NOMO-1 treated with DMSO at 0.1 percent for 48 hours (cell line): ENCODE data around the gene KIF26A.
"Not testable (repeated sequence)": the region's sequence is repeated elsewhere in the genome, so short reads cannot be mapped to it uniquely, and the experiment has no call there.

Experiments used
- DNase-seq: peaks from one replicate; lab custom pipeline; 2025; ENCODE audit not compliant: unreplicated experiment; lab: John Stamatoyannopoulos, UW

Gene KIF26A

GRCh38 chr14:104206281-104206904 lies 68.0 kb downstream of the KIF26A start:
- no peak for DNase-seq

- no peak for DNase-seq
Observed at GRCh38 chr14:104207142-104208014, 69.0 kb downstream of the KIF26A start.

DNA sequence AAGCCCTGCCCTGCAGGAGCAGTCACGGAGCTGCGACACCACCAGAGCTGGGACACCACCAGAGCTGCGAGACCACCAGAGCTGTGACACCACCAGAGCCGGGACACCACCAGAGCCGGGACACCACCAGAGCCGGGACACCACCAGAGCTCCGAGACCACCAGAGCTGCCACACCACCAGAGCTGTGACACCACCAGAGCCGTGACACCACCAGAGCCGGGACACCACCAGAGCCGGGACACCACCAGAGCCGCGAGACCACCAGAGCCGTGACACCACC lies 69.6 kb downstream of the KIF26A start:
- not testable (repeated sequence) for DNase-seq

- not testable (repeated sequence) for DNase-seq
Observed at GRCh38 chr14:104208331-104208730, 69.9 kb downstream of the KIF26A start.

DNA sequence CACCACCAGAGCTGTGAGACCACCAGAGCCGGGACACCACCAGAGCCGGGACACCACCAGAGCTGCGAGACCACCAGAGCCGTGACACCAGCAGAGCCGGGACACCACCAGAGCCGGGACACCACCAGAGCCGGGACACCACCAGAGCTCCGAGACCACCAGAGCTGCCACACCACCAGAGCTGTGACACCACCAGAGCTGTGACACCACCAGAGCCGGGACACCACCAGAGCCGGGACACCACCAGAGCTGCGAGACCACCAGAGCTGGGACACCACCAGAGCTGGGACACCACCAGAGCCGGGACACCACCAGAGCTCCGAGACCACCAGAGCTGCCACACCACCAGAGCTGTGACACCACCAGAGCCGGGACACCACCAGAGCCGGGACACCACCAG lies 70.7 kb downstream of the KIF26A start:
- DNase-seq = not testable (repeated sequence)

- DNase-seq = no peak
Observed at GRCh38 chr14:104209985-104210816, 71.8 kb downstream of the KIF26A start.

GRCh38 chr14:104210817-104211195 lies 72.4 kb downstream of the KIF26A start:
- no peak for DNase-seq

- no peak for DNase-seq
Observed at GRCh38 chr14:104211215-104211614, 72.8 kb downstream of the KIF26A start.

DNA sequence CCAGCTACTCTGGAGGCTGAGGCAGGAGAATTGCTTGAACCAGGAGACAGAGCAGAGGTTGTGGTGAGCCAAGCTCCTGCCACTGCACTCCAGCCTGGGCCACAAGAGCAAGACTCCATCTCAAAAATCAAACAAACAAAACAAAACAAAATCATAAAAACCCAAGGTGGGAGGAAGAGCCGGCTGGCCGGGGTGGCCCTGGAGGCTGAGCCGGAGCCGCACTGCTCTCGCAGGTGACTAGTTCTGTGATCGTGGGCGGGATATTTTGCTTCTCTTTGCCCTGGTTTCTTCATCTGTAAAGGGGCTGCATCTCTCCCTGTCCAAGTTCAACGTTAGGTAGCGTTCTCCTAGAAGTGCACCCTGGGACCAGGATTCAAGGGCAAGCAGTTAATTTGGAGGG lies 73.4 kb downstream of the KIF26A start:
- DNase-seq = no peak

- DNase-seq = no peak
Observed at GRCh38 chr14:104212206-104213095, 74.1 kb downstream of the KIF26A start.

DNA sequence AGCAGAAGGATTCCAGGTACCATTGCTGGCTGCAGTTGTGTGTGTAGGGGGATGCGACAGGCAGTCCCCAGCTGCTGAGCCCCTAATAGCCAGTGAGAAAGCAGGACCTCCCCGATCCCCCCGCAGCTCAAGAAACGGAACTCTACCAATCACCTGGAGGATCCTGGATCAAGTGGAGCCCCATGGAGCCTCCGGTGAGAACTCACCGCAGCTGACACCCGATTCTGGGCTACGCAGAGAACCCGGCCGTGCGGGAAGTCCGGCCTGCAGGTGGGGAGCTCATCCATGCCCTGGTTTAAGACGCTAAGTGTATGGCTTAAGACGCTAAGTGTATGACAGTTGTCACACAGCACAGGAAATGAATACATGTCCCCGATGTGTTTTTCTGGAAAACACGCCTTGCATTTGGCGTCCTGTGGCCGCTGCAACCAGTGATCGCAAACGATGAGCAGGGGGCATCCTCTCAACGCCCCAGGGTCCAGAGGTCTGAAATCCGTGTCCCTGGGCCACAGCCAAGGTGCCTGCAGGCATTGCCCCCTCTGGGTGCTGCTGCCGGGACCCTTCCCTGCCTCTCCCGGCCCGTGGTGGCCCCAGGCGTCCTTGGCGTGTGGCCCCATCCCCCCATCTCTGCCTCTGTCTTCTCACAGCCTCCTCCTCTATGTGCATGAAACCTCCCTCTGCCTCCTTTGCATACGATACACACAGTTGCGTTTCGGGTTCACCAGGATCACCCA lies 75.1 kb downstream of the KIF26A start:
- DNase-seq = no peak

- DNase-seq = no peak
Observed at GRCh38 chr14:104214431-104215218, 76.2 kb downstream of the KIF26A start.

DNA sequence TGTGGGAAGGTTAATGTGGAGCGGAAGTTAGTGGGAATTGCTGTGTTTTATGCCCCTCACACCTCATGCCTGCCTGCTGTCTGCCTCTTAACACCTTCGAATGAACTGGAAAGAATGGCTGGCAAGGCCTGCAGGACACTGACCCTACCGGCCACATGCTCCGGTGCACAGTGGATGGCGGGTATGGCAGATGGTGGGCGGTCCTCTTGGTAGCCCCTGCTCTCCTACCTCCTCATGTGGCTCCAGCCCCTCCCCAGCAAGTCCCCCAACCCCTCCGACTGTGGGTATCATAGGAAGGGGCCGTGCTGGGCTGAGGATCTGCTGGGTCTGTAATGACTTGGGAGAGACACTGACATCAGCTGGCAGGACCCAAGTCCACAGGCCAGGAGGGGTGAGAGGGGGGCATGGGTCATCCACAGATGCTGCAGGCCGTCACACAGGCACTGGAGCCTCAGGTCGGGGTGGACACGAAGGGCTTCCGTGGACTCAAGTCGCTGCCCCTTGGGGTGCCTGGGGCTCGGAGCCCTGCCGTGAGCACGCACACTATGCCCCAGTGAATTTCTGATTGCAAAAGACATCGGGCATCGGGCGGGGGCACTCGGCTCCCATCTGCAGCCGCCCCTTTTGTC lies 77.4 kb downstream of the KIF26A start:
- DNase-seq = no peak

DNA sequence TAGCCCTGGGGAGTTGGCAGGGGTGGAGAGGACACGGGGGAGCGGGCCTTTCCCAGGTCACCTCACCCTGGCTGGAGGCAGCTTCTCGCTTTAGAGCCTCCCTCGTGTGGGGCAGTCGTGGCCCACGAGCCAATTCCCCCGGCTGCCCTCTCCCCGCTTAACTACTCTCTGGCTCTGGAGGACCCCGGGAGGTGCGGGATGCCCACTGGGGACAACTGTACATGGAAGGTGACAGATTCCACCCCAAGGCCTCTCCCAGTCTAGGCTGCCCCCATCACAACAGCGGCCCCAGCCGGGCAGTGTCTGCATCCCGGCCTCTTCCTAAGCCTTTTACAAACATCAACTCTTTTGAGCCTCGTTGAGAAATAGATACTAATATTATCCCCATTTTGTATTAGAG lies 78.1 kb downstream of the KIF26A start:
- DNase-seq = no peak

GRCh38 chr14:104217486-104218360 lies 79.3 kb downstream of the KIF26A start:
- no peak for DNase-seq

DNA sequence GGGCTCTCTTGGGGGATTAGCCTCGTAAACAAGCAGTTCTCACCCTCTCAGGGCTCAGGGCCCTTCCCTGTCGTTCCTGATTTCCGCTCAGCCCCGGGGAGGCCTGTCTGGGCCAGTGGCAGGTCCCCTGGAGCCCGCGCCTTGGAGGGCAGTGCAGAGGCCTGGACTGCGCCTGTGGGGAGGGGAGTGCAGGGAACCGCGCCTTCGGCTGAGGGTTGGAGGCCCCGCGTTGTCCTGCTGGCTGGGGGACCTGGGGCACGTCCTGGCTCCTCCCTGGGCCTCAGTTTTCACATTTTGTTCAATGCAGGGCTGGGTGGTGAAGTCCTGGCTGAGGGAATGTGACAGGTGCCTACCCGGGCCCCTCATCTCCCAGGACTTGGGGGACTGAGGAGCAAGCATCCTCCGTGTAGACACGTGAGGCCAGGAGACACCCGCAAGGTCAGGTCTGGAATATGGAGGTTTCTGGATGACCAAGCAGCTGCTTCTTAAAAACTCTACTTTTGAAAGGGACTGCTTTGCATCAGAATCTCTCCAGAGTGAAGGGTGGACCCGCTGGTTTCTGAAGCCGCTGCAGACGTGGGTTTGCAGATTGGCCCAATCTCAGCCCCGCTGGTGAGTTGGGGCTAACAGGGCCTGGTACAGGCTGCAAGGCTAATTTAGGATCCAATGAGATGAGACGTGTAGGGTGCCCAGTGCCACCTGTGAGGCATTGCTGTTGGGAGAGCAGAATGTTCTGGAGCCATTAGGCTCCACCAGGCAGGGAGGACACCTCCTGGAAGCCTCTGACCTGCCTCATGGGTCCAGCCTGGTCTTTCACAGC lies 80.2 kb downstream of the KIF26A start:
- DNase-seq = no peak

- DNase-seq = no peak
Observed at GRCh38 chr14:104219731-104220214, 81.4 kb downstream of the KIF26A start.
